Activated CD4-positive, alpha-beta T cell treated with anti-CD3 and anti-CD28 coated beads, Interleukin-2, amount 50 U/mL, for 1 hour (primary cell): Measurements from ENCODE around the gene PLAU.
"Not testable (repeated sequence)": the region's sequence is repeated elsewhere in the genome, so short reads cannot be mapped to it uniquely, and the experiment has no call there.

ENCODE experiments used
- DNase-seq: peaks from one replicate; pipeline ENCODE4 v3.0.0-alpha.2; 2020

PLAU gene

GRCh38 chr10:73899423-73899822 is 11.5 kb upstream of the PLAU start:
- DNase-seq: no peak

- DNase-seq: no peak
Measured at GRCh38 chr10:73900064-73900463, 10.9 kb upstream of the PLAU start.

GRCh38 chr10:73901261-73901660 is 9.7 kb upstream of the PLAU start:
- no peak for DNase-seq

- no peak for DNase-seq
Measured at GRCh38 chr10:73902351-73902750, 8.6 kb upstream of the PLAU start.

GRCh38 chr10:73905256-73906020 is 5.5 kb upstream of the PLAU start:
- DNase-seq: no peak

- DNase-seq: no peak
Measured at GRCh38 chr10:73906524-73907447, 4.1 kb upstream of the PLAU start.

GRCh38 chr10:73907841-73908517 is 3.0 kb upstream of the PLAU start:
- DNase-seq: no peak

- DNase-seq: peak; percentile 17
Measured at GRCh38 chr10:73908853-73909539, 1.9 kb upstream of the PLAU start.

- no peak for DNase-seq
Measured at GRCh38 chr10:73909540-73910115, 1.3 kb upstream of the PLAU start.

GRCh38 chr10:73910401-73910763 is 550 bp upstream of the PLAU start:
- no peak for DNase-seq

GRCh38 chr10:73911553-73912004 is 647 bp downstream of the PLAU start:
- DNase-seq: no peak

GRCh38 chr10:73914036-73914435 is 3.1 kb downstream of the PLAU start:
- DNase-seq: no peak

- no peak for DNase-seq
Measured at GRCh38 chr10:73915206-73915851, 4.4 kb downstream of the PLAU start.

GRCh38 chr10:73916761-73917470 is 6.0 kb downstream of the PLAU start:
- DNase-seq: no peak

GRCh38 chr10:73917566-73918305 is 6.8 kb downstream of the PLAU start:
- no peak for DNase-seq

GRCh38 chr10:73919481-73919880 is 8.5 kb downstream of the PLAU start:
- DNase-seq: not testable (repeated sequence)

- no peak for DNase-seq
Measured at GRCh38 chr10:73920089-73920488, 9.2 kb downstream of the PLAU start.

- no peak for DNase-seq
Measured at GRCh38 chr10:73922007-73922863, 11.3 kb downstream of the PLAU start.

GRCh38 chr10:73922864-73923133 is 11.9 kb downstream of the PLAU start:
- DNase-seq: no peak
